Ovary (tissue), 3 donors: Measurements from ENCODE around the gene EMSY.

ENCODE experiments used
- CTCF ChIP-seq, 3 donors: fragments of 450-650 bp in 2 of 3; fragments of 200-600 bp in 1 of 3; IDR thresholded peaks; one replicate each; pipeline versions ENCODE4 v1.5.1 to v1.8.0; 2016 to 2022; ENCODE audit warnings: antibody characterized with exemption in 3 of 3, mild to moderate bottlenecking in 1 of 3
- EP300 ChIP-seq: sonication (generic); formaldehyde crosslinking; IDR thresholded peaks from one replicate; pipeline ENCODE4 v1.6.1; 2017; ENCODE audit warnings: antibody characterized with exemption
- POLR2A ChIP-seq: fragments of 450-650 bp; IDR thresholded peaks from one replicate; pipeline ENCODE4 v1.6.1; 2017; ENCODE audit warnings: antibody characterized with exemption, mild to moderate bottlenecking, moderate library complexity
- donor health status: DM: no; HTN: no; CAD: no.

DNA sequence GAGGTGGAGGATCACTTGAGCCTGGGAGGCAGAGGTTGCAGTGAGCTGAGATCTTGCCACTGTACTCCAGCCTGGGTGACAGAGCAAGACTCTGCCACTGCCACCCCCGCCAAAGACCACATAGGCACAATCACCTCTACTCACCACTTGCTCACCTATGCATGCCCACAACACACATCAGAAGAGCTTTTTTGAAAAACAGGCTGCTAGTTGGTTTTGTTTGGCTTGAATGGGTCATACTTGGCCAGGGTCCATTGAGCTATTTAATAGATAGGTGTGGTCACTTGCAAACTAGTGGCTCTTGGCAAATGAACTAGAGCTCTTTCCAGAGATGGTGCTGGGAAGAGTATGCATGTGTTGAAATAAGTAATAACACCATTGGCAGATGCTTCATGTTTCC is 80.1 kb downstream of the EMSY start:
- TF ChIP-seq POLR2A, result no peak
- no peak for TF ChIP-seq EP300
- TF ChIP-seq CTCF (IDR thresholded peaks at IDR 0.05), result no peak
